GM18907 (cell line): ENCODE data around the gene TNNT3.

Experiments
- ATAC-seq: cut with Tn5 transposase; IDR thresholded peaks from one replicate; pipeline ENCODE4 v1.9.1; 2021; ENCODE audit warnings: mild to moderate bottlenecking, moderate library complexity; ENCODE audit not compliant: unreplicated experiment

TNNT3 gene

GRCh38 chr11:1949302-1949701 is 29.8 kb downstream of the TNNT3 start:
- no peak for ATAC-seq

GRCh38 chr11:1949922-1950321 is 30.4 kb downstream of the TNNT3 start:
- no peak for ATAC-seq

GRCh38 chr11:1952806-1953482 is 33.4 kb downstream of the TNNT3 start:
- ATAC-seq = no peak

- no peak for ATAC-seq
These were observed 34.2 kb downstream of the TNNT3 start for GRCh38 chr11:1953489-1954266.

- ATAC-seq = no peak
These were observed 38.9 kb downstream of the TNNT3 start for GRCh38 chr11:1958367-1958766.

- no peak for ATAC-seq
These were observed 40.3 kb downstream of the TNNT3 start for GRCh38 chr11:1959786-1960185.

- ATAC-seq = no peak
These were observed 44.4 kb downstream of the TNNT3 start for GRCh38 chr11:1963864-1964263.

GRCh38 chr11:1964348-1964747 is 44.8 kb downstream of the TNNT3 start:
- no peak for ATAC-seq

GRCh38 chr11:1964955-1965354 is 45.5 kb downstream of the TNNT3 start:
- no peak for ATAC-seq

- no peak for ATAC-seq
These were observed 47.0 kb downstream of the TNNT3 start for GRCh38 chr11:1966531-1966930.

- ATAC-seq = no peak
These were observed 48.2 kb downstream of the TNNT3 start for GRCh38 chr11:1967641-1968225.

GRCh38 chr11:1968454-1969002 is 49.0 kb downstream of the TNNT3 start:
- no peak for ATAC-seq

GRCh38 chr11:1969035-1969434 is 49.5 kb downstream of the TNNT3 start:
- no peak for ATAC-seq

- ATAC-seq = no peak
These were observed 50.3 kb downstream of the TNNT3 start for GRCh38 chr11:1969776-1970175.

GRCh38 chr11:1970956-1971355 is 51.5 kb downstream of the TNNT3 start:
- no peak for ATAC-seq

GRCh38 chr11:1975185-1975584 is 55.7 kb downstream of the TNNT3 start:
- no peak for ATAC-seq

GRCh38 chr11:1978720-1979473 is 59.4 kb downstream of the TNNT3 start:
- no peak for ATAC-seq

GRCh38 chr11:1979607-1980006 is 60.1 kb downstream of the TNNT3 start:
- no peak for ATAC-seq

GRCh38 chr11:1982873-1983600 is 63.5 kb downstream of the TNNT3 start:
- no peak for ATAC-seq

- ATAC-seq = no peak
These were observed 64.1 kb downstream of the TNNT3 start for GRCh38 chr11:1983601-1983961.

GRCh38 chr11:1987024-1987423 is 67.5 kb downstream of the TNNT3 start:
- ATAC-seq = no peak
